Lower leg skin (tissue), 4 donors: ENCODE data around the gene CNTROB. TPM values are rescaled to one million over a fixed set of nuclear protein-coding genes. Genes with fewer than 3 reads are reported as not detected.
A peak's percentile ranks its signal among the peaks of the same experiment; 100 is the strongest.

Experiments used
- DNase-seq, 2 donors: peaks; one replicate each; pipeline ENCODE4 v3.0.0-alpha.2; 2019; ENCODE audit warnings: low spot score in 2 of 2
- H3K4me3 ChIP-seq: fragments of 200-600 bp; sonication (generic); 2 replicates; pipeline ENCODE4 v1.5.1; 2017; ENCODE audit warnings: mild to moderate bottlenecking, low read depth; ENCODE audit not compliant: poor library complexity, severe bottlenecking
- POLR2A ChIP-seq, 2 donors: fragments of 450-650 bp; IDR thresholded peaks; one replicate each; pipeline ENCODE4 v1.6.1; 2016 to 2017; ENCODE audit warnings: antibody characterized with exemption in 2 of 2, mild to moderate bottlenecking in 1 of 2, moderate library complexity in 1 of 2
- WGBS, 2 donors: methylation state at CpG; one replicate each; pipeline ENCODE4 v1.1.5; 2018; 5-methylcytosine and 5-hydroxymethylcytosine counted together
- intact Hi-C: fragments of 100-400 bp; cut with DNase I; formaldehyde crosslinking; loops from one replicate; pipeline ENCODE4 v1.15.0; 2023; ENCODE audit warnings: low total_unique reads
- total RNA-seq, 4 donors: library from RNA; depleted of rRNA; stranded (reverse); fragments of >200 nt; gene quantifications; one replicate each; pipeline ENCODE4 v1.1.0, GENCODE V29; 2016
- TF ChIP-seq, protein P1 (sequence below), 3 donors: fragments of 450-650 bp; IDR thresholded peaks; one replicate each; pipeline ENCODE4 v1.5.1; 2016; ENCODE audit warnings: antibody characterized with exemption in 3 of 3, mild to moderate bottlenecking in 3 of 3, moderate library complexity in 2 of 3

CNTROB gene
- total RNA-seq, 4 donors from 2014 or later: 23.4 to 43.1 (median 27.0) TPM

GRCh38 chr17:7912927-7913524 is 19.0 kb upstream of the CNTROB start:
- DNase-seq: peak in 1 of 2 donors; percentile 46
- 24 to 40% methylated on average over 3 of the region's 3 CpGs for WGBS, 2 donors

DNA sequence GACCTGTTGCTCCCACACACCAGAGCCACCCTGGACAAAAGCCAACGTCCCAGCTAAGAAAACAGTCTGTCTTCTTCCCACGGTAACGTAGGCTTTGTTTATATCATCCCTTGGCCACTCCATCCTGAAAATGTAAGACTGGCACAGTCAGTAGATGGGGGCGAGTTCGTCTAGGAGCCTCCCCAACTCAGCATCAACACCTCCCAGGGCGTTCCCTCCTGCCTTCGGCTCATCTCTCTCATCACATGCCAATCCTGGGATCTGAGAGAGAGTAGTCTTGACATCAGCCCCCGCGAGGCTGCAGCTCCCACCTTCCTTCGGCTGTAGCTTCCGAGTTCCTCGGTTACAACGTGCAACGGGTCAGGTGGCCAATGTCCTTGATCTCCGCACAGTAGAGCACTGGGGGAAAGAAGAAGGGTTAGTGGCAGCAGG is 16.8 kb upstream of the CNTROB start:
- intact Hi-C loops: no loop called here
- H3K4me3 ChIP-seq: peak overlapping the region; percentile 41
- DNase-seq: peak in 1 of 2 donors; percentile 50
- TF ChIP-seq POLR2A (IDR thresholded peaks at IDR 0.05): no peak
- TF ChIP-seq, protein P1, sequence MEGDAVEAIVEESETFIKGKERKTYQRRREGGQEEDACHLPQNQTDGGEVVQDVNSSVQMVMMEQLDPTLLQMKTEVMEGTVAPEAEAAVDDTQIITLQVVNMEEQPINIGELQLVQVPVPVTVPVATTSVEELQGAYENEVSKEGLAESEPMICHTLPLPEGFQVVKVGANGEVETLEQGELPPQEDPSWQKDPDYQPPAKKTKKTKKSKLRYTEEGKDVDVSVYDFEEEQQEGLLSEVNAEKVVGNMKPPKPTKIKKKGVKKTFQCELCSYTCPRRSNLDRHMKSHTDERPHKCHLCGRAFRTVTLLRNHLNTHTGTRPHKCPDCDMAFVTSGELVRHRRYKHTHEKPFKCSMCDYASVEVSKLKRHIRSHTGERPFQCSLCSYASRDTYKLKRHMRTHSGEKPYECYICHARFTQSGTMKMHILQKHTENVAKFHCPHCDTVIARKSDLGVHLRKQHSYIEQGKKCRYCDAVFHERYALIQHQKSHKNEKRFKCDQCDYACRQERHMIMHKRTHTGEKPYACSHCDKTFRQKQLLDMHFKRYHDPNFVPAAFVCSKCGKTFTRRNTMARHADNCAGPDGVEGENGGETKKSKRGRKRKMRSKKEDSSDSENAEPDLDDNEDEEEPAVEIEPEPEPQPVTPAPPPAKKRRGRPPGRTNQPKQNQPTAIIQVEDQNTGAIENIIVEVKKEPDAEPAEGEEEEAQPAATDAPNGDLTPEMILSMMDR (IDR thresholded peaks at IDR 0.05): no peak
- 2 to 3% methylated on average over 8 to 13 of the region's 15 CpGs for WGBS, 2 donors

More at GRCh38 chr17:7912927-7913524, 19.0 kb upstream of the CNTROB start:
- intact Hi-C loops: loop anchor here (5.0 kb wide), 2 partner anchors 51 to 79 kb away; no protein-coding TSS in a partner anchor
- no peak overlapping the region for H3K4me3 ChIP-seq
- TF ChIP-seq, protein P1 (IDR thresholded peaks at IDR 0.05): peak in 1 of 3 donors; percentile 34
- TF ChIP-seq POLR2A (IDR thresholded peaks at IDR 0.05): no peak

DNA sequence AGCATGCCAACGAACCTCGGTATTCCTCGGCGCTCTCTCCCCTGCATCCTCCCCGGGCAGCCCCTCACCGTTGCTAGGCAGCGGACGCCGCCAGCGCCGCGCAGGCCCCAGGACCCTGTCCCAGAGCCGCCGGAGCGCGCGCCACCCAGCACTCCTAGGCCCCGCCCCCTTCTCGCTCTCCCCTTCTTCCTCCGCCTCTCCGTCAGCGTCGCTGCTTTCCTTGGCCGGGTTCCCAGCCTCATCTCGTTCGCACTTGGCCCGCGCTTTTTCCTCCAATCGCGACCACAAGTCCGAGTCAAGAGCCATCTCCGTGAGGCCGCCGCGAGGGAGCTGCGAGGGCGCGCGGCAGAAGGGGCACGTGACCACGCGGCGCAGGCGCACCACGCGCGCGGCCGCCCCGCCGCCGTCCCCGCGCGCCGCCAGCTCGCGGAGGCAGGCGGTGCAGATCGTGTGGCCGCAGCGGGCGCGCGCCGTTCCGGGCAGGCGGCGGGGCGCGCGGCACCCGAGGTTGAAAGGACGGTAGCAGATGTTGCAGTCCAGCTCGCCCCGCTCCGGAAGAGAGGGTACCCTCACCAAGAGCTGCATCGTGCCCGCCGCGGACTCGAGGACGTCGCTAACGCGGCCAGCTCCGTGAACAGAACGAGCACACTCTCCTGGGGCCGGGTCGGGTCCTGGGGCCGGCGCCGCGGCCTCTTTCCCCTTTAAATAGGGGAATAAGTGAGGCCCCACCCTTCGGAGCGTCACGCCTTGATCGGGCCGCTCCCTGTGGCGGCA is 16.2 kb upstream of the CNTROB start, which contains the start of gene RNF227:
Gene RNF227, minus strand, starts transcription at position 679 of the 774 bp plus-strand sequence. Its CDS starts 94 bp downstream, at position 585.
- peak within 1 kb of the TSS; percentile 41 for H3K4me3 ChIP-seq
- 0 to 1% methylated on average over 51 to 65 of the region's 100 CpGs for WGBS, 2 donors
- DNase-seq: peak; percentile 88 to 98
- intact Hi-C loops: no loop called here
- TF ChIP-seq, protein P1 (IDR thresholded peaks at IDR 0.05): no peak

GRCh38 chr17:7916385-7916682 is 15.7 kb upstream of the CNTROB start:
- 29 to 31% methylated on average over 13 to 15 of the region's 15 CpGs for WGBS, 2 donors
- no peak for DNase-seq
- intact Hi-C loops: no loop called here
- TF ChIP-seq POLR2A (IDR thresholded peaks at IDR 0.05): no peak
- TF ChIP-seq, protein P1 (IDR thresholded peaks at IDR 0.05): no peak
- H3K4me3 ChIP-seq: peak overlapping the region; percentile 15

DNA sequence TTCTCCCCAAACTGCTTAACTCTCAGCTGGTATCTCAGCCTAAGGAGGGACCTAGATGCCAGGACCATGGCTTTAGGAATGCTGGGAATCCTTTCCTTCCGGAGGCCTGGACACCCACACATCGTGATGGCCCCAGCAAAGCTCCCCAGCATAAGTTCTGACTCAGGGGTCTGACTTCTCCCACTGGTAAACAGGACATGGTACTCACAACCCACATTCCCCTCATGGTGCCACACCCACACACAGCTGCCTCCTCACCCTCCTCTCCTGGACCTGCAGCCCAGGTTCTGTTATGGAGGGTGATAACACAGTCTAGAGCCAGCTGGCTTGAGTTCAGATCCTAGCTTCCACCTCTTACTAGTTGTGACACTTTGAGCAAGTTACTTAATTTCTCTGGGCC is 15.2 kb upstream of the CNTROB start:
- DNase-seq: no peak
- intact Hi-C loops: no loop called here
- WGBS, 2 donors: 13 to 61% methylated on average over 2 of the region's 2 CpGs
- TF ChIP-seq, protein P1 (IDR thresholded peaks at IDR 0.05): no peak
- TF ChIP-seq POLR2A (IDR thresholded peaks at IDR 0.05): no peak
- H3K4me3 ChIP-seq: no peak overlapping the region
